HepG2 (cell line): ENCODE results near the gene UBL7. TPM values are rescaled to one million over a fixed set of nuclear protein-coding genes. Genes with fewer than 3 reads are reported as not detected.

Experiments
- ATAC-seq: fragments of 200-7000 bp; cut with Tn5 transposase; 3 replicates; pipeline ENCODE4 v1.9.1; 2020; ENCODE audit warnings: mild to moderate bottlenecking, moderate library complexity
- BruUV-seq: library from RNA; stranded (reverse); fragments of 400-500 nt; replicated peaks from 2 replicates; lab custom pipeline; 2021; lab: Mats Ljungman, UMichigan
- CTCF ChIA-PET: fragments of 300-600 bp; formaldehyde crosslinking; extraction: SDS; loops from one replicate; lab custom pipeline; 2021; ENCODE audit warnings: low total read pairs, inconsistent platforms, low intra/inter-chr PET ratio; lab: Yijun Ruan, JAX
- POLR2A ChIA-PET: fragments of 350-600 bp; sonication (Branson Sonifier 250); formaldehyde crosslinking; loops from one replicate; lab custom pipeline; 2020; ENCODE audit warnings: antibody characterized with exemption, inconsistent platforms; lab: Yijun Ruan, JAX
- DNase-seq: peaks from one replicate; pipeline ENCODE4 v3.0.0-alpha.2; 2015; ENCODE audit warnings: low spot score
- FAIRE-seq: peaks from 3 replicates; lab custom pipeline; 2011; peaks lifted over from hg19 to GRCh38; lab: Jason Lieb, UNC
- H2AFZ ChIP-seq: one replicate; pipeline ENCODE4 v1.6.1; 2011; ENCODE audit warnings: low read length, inconsistent platforms
- H3K27ac ChIP-seq: fragments of 300-600 bp; 3 replicates; pipeline ENCODE4 v1.8.0; 2011; ENCODE audit warnings: mixed run types, mild to moderate bottlenecking, mixed read lengths, low read length, inconsistent platforms; ENCODE audit not compliant: insufficient read depth; ENCODE audit errors: extremely low read length
- H3K27me3 ChIP-seq, 2 experiments: fragments of 200-600 bp in 1 of 2; 2 replicates in 1 of 2; 3 replicates in 1 of 2; pipeline versions ENCODE4 v1.6.0 to v1.8.0; 2011; ENCODE audit warnings: low read length in 2 of 2, mild to moderate bottlenecking in 2 of 2, moderate library complexity in 2 of 2, inconsistent platforms in 1 of 2; ENCODE audit not compliant: insufficient read depth in 2 of 2, control insufficient read depth in 1 of 2
- H3K36me3 ChIP-seq, 2 experiments: fragments of 200-600 bp in 1 of 2; replicated peaks in 1 of 2; 2 replicates in 1 of 2; 3 replicates in 1 of 2; pipeline versions ENCODE4 v1.5.1 to v1.8.0; 2011; ENCODE audit warnings: low read length in 2 of 2, inconsistent platforms in 1 of 2; ENCODE audit not compliant: insufficient read depth in 2 of 2, control insufficient read depth in 1 of 2
- H3K4me1 ChIP-seq: 2 replicates; pipeline ENCODE4 v1.5.1; 2012; ENCODE audit warnings: low read length, inconsistent platforms; ENCODE audit not compliant: insufficient read depth
- H3K4me2 ChIP-seq: 2 replicates; pipeline ENCODE4 v1.6.0; 2011; ENCODE audit warnings: low read depth, low read length, inconsistent platforms
- H3K4me3 ChIP-seq, 3 experiments: fragments of 200-600 bp in 1 of 3; sonication (generic), shearing (Covaris generic) in 1 of 3; replicated peaks in 1 of 3; 2 replicates each; pipeline ENCODE4 v1.5.1; 2011 to 2016; ENCODE audit warnings: low read length in 3 of 3, inconsistent platforms in 2 of 3, low read depth in 2 of 3, mild to moderate bottlenecking in 2 of 3, control low read depth in 1 of 3, mixed read lengths in 1 of 3; ENCODE audit not compliant: insufficient read depth in 1 of 3
- H3K79me2 ChIP-seq: one replicate; pipeline ENCODE4 v1.6.1; 2011; ENCODE audit warnings: low read length, inconsistent platforms; ENCODE audit not compliant: insufficient read depth
- H3K9ac ChIP-seq: 2 replicates; pipeline ENCODE4 v1.6.0; 2011; ENCODE audit warnings: mild to moderate bottlenecking, low read depth, low read length, inconsistent platforms; ENCODE audit not compliant: insufficient read depth
- H3K9me3 ChIP-seq: 2 replicates; pipeline ENCODE4 v1.5.1; 2012; ENCODE audit warnings: mild to moderate bottlenecking, low read length
- H4K20me1 ChIP-seq: 2 replicates; pipeline ENCODE4 v1.6.0; 2011; ENCODE audit warnings: inconsistent platforms, mild to moderate bottlenecking, low read length, moderate library complexity; ENCODE audit not compliant: insufficient read depth
- BATF2 ChIP-seq: sonication (generic); formaldehyde crosslinking; IDR thresholded peaks from 2 replicates; pipeline ENCODE4 v1.8.0; 2022; ENCODE audit warnings: mild to moderate bottlenecking, missing genetic modification reagents, moderate library complexity
- ELK4 ChIP-seq: sonication (generic); formaldehyde crosslinking; IDR thresholded peaks from 2 replicates; pipeline ENCODE4 v1.9.0; 2021; ENCODE audit warnings: missing genetic modification reagents, borderline replicate concordance
- KAT7 ChIP-seq: IDR thresholded peaks from 2 replicates; pipeline ENCODE4 v1.6.1; 2018; ENCODE audit warnings: borderline replicate concordance, missing compliant biosample characterization
- LBX2 ChIP-seq: sonication (generic); formaldehyde crosslinking; IDR thresholded peaks from 2 replicates; pipeline ENCODE4 v1.5.0; 2020; ENCODE audit warnings: missing genetic modification reagents, mild to moderate bottlenecking, borderline replicate concordance
- SRF ChIP-seq: IDR thresholded peaks from 2 replicates; pipeline ENCODE4 v1.6.1; 2011; ENCODE audit warnings: mild to moderate bottlenecking, low read depth, low read length, moderate library complexity
- ZEB1 ChIP-seq: IDR thresholded peaks from 2 replicates; pipeline ENCODE4 v1.6.1; 2012; ENCODE audit warnings: mild to moderate bottlenecking, low read depth, inconsistent platforms; ENCODE audit not compliant: insufficient replicate concordance
- ZMYM3 ChIP-seq: sonication (generic); formaldehyde crosslinking; IDR thresholded peaks from 2 replicates; pipeline ENCODE4 v1.5.1; 2020; ENCODE audit warnings: mild to moderate bottlenecking, missing genetic modification reagents
- ZNF431 ChIP-seq: sonication (generic); formaldehyde crosslinking; IDR thresholded peaks from 2 replicates; pipeline ENCODE4 v1.9.0; 2022; ENCODE audit warnings: missing genetic modification reagents, low read depth, mild to moderate bottlenecking, borderline replicate concordance
- ZNF567 ChIP-seq: sonication (generic); formaldehyde crosslinking; IDR thresholded peaks from 2 replicates; pipeline ENCODE4 v1.8.1; 2023; ENCODE audit warnings: mild to moderate bottlenecking, missing genetic modification reagents, borderline replicate concordance
- ZNF776 ChIP-seq: sonication (generic); formaldehyde crosslinking; IDR thresholded peaks from 2 replicates; pipeline ENCODE4 v1.4.0; 2020; ENCODE audit warnings: mild to moderate bottlenecking, missing genetic modification reagents
- ZSCAN29 ChIP-seq: sonication (generic); formaldehyde crosslinking; conservative IDR thresholded peaks from 2 replicates; pipeline ENCODE4 v1.4.0; 2020; ENCODE audit warnings: mild to moderate bottlenecking, missing genetic modification reagents
- WGBS: methylation state at CpG from one replicate; pipeline ENCODE4 v1.1.6; 2017; ENCODE audit warnings: low lambda C conversion rate; 5-methylcytosine and 5-hydroxymethylcytosine counted together
- in situ Hi-C: cut with HindIII; loops from 2 replicates; pipeline ENCODE4 v1.10.0; 2017; ENCODE audit warnings: low pct_unique_long_range_greater_than_20kb; ENCODE audit not compliant: extremely low pct_ligation_motif_present
- intact Hi-C: fragments of 100-400 bp; cut with micrococcal nuclease; formaldehyde crosslinking; loops from one replicate; pipeline ENCODE4 v1.10.0; 2022; ENCODE audit not compliant: unreplicated experiment
- polyA plus RNA-seq, 8 experiments: library from polyadenylated mRNA; depleted of rRNA in 3 of 8; stranded (reverse) in 7 of 8; unstranded in 1 of 8; fragments of >200 nt; fragmentation: Illumina TruSeq in 4 of 8; extraction: Trizol in 4 of 8; gene quantifications; 2 replicates each; pipeline versions ENCODE4 v1.2.1 to v1.2.3, GENCODE V29; 2011 to 2016; ENCODE audit warnings: low read depth in 4 of 8, missing spikeins in 1 of 8, mixed read lengths in 1 of 8; ENCODE audit not compliant: insufficient read depth in 1 of 8
- total RNA-seq, 5 experiments: library from RNA; depleted of rRNA; stranded (reverse); fragments of >200 nt; fragmentation: Illumina TruSeq; extraction: Trizol; gene quantifications; 2 replicates each; pipeline ENCODE4 v1.2.3, GENCODE V29; 2016; ENCODE audit warnings: low read depth in 1 of 5
- TF ChIP-seq, protein P1 (sequence below): sonication (generic); formaldehyde crosslinking; IDR thresholded peaks from 2 replicates; pipeline ENCODE4 v1.4.0; 2020; ENCODE audit warnings: missing genetic modification reagents, borderline replicate concordance
- TF ChIP-seq, protein P2 (sequence below): sonication (generic); formaldehyde crosslinking; IDR thresholded peaks from 2 replicates; pipeline ENCODE4 v1.4.0; 2020; ENCODE audit warnings: missing genetic modification reagents

Gene UBL7
- total and polyA plus RNA-seq, 2 of the 13 experiments (the other 11 are each of a cell fraction or from before 2014, with no cell fraction given), result 55.0 to 63.5 TPM

DNA sequence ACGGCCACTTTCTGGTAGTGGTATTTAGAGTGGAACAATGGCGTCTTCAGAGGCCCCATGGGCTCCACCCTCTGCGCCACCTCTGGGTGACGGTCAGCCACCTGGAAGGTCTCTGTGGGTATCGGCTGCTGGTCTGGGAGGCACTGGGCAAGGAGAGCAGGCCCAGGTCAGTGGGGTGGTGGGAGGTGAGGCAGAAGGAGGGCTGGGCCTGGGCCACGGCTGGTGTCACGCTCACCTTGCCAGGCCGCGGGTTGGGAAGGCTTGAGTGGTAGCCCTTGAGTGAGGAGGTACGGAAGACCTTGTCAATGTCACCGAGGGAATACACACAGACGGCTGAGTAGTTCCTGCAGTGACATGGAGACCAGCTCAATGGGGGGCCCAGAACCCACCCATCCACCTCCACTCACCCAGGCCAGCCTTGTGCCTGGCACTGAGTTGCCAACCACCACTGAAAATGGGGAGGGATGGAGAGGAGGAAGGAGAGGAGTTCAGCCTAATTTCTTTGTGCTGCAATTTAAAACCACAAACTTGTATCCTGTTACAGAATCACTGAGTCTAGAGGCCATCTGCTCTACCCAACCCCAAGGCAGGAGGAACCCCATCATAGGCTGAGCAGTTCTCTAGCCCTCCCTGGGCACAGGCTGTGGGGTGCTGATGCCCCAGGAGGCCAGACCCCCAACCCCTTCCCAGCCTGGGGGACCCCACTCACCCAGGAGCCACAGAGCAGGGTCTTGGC is 46.2 kb downstream of the UBL7 start (continued):
- no peak for TF ChIP-seq ZNF431 (CRISPR knock-in tag)
- TF ChIP-seq, protein P1, sequence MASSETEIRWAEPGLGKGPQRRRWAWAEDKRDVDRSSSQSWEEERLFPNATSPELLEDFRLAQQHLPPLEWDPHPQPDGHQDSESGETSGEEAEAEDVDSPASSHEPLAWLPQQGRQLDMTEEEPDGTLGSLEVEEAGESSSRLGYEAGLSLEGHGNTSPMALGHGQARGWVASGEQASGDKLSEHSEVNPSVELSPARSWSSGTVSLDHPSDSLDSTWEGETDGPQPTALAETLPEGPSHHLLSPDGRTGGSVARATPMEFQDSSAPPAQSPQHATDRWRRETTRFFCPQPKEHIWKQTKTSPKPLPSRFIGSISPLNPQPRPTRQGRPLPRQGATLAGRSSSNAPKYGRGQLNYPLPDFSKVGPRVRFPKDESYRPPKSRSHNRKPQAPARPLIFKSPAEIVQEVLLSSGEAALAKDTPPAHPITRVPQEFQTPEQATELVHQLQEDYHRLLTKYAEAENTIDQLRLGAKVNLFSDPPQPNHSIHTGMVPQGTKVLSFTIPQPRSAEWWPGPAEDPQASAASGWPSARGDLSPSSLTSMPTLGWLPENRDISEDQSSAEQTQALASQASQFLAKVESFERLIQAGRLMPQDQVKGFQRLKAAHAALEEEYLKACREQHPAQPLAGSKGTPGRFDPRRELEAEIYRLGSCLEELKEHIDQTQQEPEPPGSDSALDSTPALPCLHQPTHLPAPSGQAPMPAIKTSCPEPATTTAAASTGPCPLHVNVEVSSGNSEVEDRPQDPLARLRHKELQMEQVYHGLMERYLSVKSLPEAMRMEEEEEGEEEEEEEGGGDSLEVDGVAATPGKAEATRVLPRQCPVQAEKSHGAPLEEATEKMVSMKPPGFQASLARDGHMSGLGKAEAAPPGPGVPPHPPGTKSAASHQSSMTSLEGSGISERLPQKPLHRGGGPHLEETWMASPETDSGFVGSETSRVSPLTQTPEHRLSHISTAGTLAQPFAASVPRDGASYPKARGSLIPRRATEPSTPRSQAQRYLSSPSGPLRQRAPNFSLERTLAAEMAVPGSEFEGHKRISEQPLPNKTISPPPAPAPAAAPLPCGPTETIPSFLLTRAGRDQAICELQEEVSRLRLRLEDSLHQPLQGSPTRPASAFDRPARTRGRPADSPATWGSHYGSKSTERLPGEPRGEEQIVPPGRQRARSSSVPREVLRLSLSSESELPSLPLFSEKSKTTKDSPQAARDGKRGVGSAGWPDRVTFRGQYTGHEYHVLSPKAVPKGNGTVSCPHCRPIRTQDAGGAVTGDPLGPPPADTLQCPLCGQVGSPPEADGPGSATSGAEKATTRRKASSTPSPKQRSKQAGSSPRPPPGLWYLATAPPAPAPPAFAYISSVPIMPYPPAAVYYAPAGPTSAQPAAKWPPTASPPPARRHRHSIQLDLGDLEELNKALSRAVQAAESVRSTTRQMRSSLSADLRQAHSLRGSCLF, result no peak

- in situ Hi-C loops (no loop called here), intact Hi-C loops (no loop called here)
- Histone ChIP-seq H3K9me3 (no peaks in the 10 kb centered on the region), H3K4me2 (no peak overlapping the region), H3K27me3 (no peaks in the 10 kb centered on the region), H3K4me3 (no peak overlapping the region), H3K36me3 (peaks cover 38 to 81% of the 10 kb centered on the region in 2 experiments), H3K9ac (no peak overlapping the region), H3K27ac (no peak overlapping the region), H3K79me2 (peaks cover 6% of the 10 kb centered on the region), H4K20me1 (no peaks in the 10 kb centered on the region), H3K4me1 (peaks cover 11% of the 10 kb centered on the region), H2AFZ (no peak overlapping the region)
- POLR2A ChIA-PET, result no interaction called here
- FAIRE-seq, result no peak
- no peak for DNase-seq
- no peak for ATAC-seq
- WGBS, result 89% methylated on average over 5 of the region's 5 CpGs
- CTCF ChIA-PET, result no interaction called here
- no TSS peak for BruUV-seq
- TF ChIP-seq BATF2 (CRISPR knock-in tag), result no peak
- TF ChIP-seq ZSCAN29 (CRISPR knock-in tag), result no peak
- no peak for TF ChIP-seq ELK4 (CRISPR knock-in tag)
- TF ChIP-seq ZEB1, result no peak
- TF ChIP-seq ZMYM3, result no peak
- TF ChIP-seq SRF, result no peak
- no peak for TF ChIP-seq KAT7 (CRISPR knock-in tag)
- no peak for TF ChIP-seq ZNF567 (CRISPR knock-in tag)
- no peak for TF ChIP-seq ZNF776 (CRISPR knock-in tag)
- TF ChIP-seq LBX2 (CRISPR knock-in tag), result no peak
- TF ChIP-seq, protein P2, sequence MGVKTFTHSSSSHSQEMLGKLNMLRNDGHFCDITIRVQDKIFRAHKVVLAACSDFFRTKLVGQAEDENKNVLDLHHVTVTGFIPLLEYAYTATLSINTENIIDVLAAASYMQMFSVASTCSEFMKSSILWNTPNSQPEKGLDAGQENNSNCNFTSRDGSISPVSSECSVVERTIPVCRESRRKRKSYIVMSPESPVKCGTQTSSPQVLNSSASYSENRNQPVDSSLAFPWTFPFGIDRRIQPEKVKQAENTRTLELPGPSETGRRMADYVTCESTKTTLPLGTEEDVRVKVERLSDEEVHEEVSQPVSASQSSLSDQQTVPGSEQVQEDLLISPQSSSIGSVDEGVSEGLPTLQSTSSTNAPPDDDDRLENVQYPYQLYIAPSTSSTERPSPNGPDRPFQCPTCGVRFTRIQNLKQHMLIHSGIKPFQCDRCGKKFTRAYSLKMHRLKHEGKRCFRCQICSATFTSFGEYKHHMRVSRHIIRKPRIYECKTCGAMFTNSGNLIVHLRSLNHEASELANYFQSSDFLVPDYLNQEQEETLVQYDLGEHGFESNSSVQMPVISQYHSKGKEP, result no peak
Measured at GRCh38 chr15:74414081-74414580, 46.8 kb downstream of the UBL7 start.
